NCI-H1105 treated with DMSO at 0.1 percent for 48 hours (cell line): ENCODE data around the gene ARNT2.
A peak's percentile ranks its signal among the peaks of the same experiment; 100 is the strongest.

Experiments used
- DNase-seq: peaks from one replicate; lab custom pipeline; 2025; lab: John Stamatoyannopoulos, UW

Gene ARNT2

DNA sequence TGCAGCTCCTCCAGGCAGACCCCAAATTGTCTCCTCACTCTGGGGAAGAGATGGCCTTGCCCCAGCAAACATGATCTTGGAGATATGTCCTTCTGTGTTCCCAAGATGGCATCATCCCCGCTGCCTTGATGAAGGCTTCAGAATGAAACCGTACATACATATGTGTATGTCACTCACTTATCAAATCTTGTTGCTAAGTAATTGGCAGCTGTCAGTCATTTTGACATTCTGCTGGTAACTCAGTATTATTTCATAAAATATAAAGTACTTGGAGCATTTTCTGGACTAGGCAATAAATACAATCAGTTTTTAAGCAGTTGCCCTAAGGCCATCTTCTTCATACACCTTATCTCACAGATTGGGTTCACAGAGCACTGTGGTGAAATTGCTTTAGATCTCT is 62.4 kb downstream of the ARNT2 start:
- DNase-seq: no peak

DNA sequence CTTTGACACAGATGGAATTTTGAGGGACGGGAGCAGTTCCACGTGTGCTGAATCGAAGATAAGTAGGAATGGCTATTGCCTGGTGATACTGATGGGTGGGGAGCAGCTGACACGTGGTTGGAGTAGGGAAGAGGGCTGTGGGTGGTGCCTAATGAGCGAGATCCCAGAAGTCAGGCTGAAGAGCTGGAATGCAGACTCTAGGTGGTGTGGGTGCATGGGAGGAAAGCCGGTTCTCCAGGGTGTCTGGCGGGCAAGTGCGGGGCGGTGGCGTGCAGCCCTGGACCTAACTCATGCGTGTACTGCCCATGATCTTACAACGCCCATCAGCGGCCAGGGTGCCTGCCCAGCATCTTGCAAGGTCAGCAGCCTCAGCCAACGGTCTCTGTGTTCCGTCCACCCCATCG is 63.1 kb downstream of the ARNT2 start:
- DNase-seq: no peak

DNA sequence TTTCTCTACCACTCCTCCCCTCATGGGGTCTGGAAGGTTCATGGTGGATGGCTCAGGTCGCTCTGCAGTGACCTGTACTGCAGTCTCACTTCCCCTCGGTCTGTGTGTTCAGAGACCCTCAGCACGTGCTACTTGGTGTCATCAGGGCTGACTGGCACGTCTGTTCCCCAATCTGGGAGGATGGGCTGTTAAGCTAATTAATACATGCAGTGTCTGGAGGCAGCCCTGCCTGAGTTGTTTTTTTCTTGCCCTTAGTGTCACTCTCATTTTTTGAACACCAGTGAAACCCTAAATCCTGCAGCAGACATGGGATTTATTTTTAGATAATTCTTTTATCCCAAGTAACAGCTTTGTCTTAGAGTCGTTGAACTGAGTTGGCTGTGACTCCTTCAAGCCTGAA is 64.6 kb downstream of the ARNT2 start:
- DNase-seq: no peak

DNA sequence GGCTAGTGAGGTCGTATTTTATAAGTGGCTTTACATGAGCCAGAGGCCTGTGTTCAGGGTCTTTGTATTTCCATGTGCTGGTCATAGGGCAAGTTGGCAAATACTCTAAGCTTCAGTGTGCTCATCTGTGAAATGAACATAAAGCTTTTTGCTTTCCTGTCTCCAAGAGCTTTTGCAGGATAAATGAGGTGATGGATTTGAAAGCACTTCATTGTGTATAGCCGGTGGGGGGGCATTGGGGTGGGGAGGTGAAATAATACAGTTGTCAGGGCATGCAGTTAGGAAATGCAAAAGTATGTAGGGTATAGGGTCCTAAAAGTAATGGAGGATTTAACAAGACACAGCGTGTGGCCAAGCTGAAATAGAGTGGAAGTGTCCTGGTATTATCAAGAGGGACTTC is 67.7 kb downstream of the ARNT2 start:
- no peak for DNase-seq

DNA sequence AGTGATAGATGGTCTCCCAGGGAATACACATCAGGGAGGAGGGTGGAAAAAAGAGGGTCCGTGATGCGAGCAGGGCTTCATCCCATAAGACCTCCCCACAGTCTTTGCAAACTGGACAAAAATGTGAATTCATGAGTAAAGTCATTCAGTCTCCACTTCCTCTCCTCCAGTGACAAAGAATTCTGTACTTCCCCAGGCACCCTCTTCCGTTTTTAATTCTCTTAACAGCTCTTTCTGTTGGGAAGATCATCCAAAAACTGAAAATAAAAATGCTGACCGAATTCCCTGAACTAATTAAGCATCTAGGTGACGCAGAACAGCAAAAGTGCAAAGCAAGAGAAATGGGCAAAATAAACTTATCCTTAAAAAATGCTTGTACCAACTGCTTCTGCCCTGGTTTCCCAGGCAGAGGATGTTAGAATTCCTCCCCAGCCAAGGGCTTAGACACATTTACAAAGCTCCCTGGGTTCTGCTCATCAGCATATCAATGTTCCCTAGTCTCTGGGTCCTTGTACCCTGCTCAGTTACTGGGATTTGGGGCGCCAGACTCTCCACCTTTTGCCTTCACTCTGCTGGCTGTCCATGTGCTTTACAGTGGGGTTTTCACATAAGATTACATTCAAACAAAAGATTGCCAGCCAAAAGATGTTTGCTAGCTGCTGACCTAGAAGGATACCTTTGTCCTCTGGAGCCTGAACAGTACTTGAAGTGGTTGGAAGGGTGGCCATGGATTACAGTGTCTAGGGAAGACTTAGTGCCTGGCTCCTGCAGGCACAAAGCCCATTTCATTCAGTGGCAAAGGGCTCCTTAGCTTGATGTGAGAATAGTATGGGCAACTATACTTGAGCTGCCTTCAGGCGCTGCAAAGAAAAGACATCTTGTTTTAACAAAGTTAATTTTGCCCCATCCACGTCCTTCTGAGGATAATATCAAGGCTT is 69.4 kb downstream of the ARNT2 start:
- no peak for DNase-seq

DNA sequence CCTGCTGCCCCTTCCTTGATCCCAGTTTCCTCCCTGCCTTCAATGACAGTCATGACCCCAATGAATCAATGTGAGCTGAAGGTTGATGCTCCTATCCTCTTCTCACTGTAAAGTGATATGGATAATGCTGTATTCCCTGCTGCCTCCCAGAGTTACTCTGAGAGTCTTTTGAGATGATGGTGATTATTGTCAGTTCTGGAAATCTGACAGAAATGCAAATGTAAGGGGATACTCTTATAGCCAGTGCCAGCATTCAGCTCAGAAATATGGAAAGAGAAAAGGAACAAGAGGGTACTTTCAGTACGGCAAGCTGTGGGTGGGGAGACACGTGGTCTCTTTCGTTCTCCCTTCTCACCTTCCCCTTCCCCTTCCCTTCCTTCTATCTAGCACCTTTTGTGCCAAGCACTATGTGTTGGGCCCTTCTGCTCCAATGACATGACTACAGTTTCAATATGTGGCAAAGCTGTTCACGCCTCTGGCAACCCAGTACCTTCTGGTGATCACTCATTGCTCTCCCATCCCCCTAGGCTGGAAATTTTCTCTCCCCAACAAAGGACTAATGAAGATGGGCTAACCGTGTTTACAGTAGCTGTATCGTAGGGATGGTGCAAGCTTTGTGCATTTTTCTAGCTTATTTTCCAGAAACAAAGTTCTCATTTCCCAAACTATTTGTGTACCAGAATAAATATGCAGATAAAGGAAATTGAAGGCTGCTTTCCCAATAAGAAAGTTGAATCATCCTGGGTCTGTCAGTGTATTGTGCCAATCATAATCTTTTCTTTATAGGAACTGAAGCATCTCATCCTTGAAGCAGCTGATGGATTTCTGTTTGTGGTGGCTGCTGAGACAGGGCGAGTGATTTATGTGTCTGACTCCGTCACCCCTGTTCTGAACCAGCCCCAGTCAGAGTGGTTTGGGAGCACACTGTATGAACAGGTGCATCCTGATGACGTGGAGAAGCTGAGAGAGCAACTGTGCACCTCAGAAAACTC is 70.3 kb downstream of the ARNT2 start:
- DNase-seq: no peak

DNA sequence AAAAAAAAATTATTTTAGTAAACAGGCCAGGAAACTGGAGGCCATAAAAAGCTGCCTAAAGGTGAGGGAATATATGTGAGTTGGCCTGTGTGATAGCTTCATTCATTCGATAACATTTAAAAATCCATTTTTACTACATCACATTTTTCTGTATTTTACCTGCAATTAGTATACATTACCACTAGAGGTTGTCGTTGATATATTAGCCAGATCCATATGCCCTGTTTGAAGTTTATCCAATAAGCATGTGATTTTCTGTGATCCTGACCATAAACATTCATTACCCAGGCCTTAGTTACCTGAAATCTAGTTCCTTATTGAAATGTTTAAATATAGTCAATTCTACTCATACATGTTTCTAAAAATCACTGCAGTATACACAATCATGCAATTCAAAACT is 71.4 kb downstream of the ARNT2 start:
- DNase-seq: no peak

DNA sequence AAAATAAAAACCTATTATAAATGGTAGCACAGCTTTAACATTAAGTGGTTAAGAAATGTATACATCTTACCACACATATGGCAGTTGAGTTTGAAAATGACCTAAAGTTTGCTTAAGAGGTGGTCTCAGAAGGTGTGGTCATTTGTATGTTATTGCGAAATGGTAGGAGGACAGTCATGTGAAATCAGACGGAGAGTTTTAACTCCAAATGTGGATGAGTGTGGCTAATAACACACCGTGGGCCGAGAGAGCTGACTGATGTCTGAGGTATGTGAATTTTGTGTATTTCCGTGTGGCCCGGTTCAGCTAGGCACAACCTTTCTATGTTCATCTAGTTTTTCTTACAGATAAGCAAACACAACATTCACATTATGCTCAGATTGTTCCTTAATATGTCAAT is 71.9 kb downstream of the ARNT2 start:
- DNase-seq: no peak

DNA sequence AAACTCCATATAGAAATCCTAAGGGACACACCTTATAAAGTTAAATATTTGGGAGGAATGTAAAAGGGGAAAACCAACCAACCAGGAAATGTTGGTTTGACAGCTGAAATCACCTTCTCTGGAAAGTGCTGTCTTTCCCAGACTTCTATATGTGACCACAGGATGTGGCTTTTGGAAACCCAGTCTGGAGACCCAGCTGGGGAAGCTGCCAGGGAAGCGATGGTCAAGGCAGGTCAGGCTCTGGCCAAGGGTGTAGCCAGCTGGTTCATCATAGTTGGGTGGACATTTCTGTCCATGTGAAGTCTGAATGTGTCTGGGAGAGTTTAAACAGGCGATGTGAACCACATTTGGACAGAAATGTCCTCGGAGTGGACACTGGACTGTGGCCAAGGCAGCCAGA is 73.9 kb downstream of the ARNT2 start:
- no peak for DNase-seq

DNA sequence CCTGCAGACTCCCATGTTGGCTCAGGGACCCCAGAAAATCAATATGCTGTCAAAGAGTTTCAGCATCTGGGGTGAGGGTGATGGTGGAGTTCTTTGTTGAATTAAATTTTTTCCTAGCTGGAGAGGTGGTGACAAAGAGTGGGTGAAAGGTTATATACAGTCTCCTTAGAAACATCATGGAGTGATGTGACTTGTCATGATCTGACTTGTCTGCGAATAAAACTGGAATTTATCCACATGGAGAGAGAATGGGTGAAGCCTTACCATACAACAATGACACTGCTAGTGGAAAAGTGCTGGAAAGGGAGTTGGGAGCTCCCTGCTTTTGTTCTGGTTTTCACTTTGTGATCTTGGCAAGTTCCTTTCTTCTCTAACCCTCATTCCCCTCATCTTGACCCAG is 75.0 kb downstream of the ARNT2 start:
- no peak for DNase-seq

DNA sequence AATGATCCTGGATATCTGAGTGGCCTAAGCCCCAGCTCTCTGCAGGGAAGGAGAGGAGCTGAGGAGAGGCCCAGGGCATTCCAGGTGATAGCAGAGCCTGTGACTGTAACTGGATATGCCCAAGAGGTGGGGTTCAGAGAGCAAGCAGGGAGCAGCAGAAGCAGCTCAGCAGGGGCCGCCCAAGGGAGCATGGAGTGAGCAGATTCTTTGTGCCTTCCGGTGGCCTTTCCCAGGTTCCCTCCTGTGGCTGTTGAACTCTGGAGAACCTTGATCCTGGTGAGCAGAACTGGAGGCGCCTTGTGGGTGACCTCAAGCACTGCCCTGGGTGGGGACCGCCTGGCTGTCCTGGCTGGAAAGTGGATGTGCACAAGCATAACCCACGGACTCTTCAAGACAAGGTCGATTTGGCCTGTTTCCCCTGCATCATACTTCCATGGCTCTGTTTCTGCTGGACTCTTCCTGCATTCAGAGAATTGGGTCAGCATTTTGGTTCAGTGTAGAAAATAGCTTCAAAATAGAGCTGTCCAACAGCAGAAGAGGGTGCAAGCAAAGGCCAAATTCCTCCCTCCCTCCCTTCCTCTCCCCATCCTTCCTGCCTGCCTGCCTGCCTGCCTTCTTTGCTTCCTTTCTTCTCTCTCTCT is 76.1 kb downstream of the ARNT2 start:
- no peak for DNase-seq

DNA sequence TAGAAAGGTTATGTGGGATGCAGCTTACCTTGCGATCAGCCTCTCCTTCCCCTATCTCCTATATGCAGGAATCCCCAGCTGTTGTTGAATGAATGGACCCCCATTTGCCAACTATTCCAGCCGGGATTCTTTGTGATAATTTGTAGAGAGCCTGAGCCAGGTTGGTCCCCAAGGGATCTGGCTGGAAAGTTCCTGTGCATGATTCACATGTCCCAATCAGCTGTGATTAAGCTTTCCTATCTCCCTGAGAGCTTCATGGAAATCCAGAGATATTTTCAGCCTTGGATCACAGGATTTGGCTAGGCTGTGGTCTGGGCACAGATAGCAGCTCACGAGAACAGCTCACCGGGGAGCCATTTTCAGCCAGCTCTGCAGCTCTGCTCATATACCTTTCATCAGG is 76.7 kb downstream of the ARNT2 start:
- DNase-seq: no peak

DNA sequence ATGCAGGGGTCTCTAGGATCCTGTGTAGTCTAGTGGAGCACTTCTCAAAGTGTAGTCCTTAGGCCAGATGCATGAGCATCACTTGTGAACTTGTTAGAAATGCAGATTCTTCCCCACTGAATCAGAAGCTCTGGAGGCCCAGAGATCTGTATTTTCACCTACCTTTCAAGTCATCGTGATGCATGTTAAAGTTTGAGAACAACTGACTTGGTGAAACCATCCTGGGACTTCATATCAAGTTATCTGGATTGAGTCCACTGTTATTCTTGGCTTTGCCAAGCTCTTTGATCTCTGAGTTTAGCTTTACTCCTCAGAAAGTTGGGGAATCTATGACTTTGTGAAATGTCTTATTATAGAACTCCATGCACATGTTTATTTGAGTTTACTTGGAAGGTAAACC is 78.5 kb downstream of the ARNT2 start:
- no peak for DNase-seq

DNA sequence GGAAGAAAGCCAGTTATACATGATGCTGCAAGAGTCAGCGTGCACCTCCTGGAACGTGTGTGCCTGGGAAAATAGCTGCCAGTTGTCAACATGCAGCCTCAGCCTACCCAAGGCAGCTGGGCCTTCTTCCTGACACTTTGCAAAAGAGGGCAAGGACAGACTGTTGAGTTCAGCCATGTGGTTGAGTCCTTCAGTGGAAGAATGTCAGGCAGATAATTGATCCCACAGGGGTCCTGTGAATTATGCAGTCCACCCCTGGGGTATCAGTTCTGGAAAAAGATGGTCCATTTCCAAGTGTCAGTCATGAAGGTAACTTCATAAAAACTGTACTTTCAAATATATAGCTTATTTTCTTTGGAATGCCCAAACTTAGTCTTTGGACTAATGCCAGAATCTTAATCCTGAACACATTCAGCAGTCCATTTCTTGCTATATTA is 79.6 kb downstream of the ARNT2 start:
- DNase-seq: no peak

DNA sequence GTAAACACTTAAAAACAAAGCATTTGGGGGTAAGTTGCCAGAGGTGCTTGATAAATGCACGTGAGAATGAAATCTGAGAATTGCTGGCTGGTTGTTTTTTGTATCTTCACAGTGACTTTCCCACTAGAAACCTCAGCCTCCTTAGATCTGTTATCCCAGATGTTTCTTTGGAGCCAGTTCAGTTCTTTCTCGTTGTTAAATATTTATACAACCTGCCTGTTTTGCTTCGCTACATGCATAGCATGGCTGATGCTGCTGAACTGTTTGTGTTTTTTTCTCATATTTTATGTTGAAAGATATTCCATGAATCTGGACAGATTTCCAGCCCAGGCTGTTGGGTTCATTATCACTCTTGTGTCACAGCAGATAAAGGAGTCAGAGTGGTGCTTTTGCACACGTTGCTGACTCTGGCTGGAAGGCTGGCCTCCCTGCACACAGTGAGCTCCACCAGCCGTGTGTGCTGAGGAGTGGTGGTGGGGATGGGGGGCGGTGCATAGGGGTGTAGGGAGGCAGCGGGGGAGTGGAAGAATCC is 80.2 kb downstream of the ARNT2 start:
- DNase-seq: peak; percentile 2

DNA sequence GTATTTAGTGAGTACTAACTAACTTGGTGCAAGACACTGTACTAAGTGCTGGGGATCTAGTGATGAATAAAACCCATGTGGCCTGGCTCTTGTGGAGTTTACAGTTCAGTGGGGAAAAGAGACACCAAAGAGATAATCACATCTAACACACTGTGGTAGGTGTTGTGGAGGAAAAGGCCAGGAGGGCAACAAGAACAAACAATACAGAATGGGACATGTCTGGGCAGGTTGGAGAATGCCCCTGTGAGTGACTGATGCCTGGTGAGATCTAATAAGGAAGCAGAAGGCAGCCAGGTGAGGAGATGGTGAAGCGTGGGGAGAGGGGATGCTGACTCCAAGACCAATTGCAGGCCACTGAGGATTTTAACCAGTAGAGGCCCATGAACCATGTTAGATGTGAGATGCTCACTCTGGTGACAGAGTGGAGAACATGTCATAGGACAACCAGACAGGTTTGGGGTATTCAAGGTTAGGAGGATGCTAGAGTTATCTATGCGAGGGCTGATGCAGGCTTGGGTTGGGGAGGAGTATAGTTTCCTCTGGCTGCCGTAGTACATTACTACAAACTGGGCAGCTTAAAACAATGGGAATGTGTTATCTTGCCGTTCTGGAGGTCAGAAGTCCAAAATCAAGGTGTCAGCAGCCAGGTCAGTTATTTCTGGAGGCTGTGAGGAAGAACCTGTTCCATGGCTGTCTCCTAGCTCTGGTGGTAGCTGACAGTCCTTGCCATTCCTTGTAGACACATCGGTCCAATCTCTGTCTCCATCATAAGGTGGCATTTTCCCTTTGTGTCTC is 81.4 kb downstream of the ARNT2 start:
- peak; percentile 6 for DNase-seq

DNA sequence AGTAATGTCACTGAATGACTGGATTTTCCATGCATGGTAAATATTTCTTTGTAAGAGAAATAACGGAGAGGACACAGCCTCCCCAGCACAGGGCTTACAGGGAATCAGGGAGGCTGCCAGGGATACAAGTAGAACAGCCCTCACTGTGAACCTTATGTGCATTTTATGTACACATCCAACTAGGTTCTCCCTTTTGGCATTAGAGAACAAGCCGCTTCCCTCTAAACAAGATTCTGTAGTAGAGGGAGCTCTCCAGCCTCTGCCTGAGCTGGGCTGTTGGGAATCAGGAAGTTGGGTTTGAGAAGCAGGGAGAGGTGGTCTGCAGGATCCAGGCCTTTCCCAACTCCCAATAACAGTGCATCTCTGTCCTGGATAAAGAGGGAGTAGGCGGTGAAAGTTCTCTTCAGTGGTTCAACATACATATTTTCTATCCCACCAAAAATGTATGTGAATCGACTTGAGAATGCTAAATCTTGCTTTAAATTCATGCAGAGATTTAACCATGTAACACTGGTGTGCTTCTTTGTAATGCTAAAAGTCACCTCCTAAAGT is 83.7 kb downstream of the ARNT2 start:
- DNase-seq: no peak

DNA sequence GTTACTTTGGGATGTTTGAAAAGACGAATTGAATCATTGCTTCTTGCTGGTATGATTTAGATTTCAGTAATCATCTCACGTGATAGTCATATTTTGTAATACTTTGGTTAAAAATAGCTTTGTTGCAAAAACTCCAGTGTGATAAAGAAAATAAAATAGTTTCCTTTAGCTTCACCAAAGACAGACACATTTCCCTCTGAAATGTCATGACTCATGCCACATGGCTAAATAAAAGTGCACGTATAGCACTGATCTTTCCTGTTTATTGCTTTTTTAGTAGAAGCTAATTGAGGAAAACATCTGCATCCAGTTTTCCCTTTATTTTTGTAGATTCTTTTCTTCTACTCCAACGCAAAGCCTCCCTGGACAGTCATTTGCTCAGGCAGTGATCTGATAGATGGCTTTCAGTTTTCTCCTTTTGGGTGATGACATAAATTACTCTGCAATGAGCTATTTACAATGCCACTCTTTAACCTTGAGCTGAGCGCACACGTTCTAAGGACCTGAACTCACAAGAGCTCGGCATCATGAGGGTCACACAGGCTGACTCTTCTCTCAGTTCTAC is 84.9 kb downstream of the ARNT2 start:
- no peak for DNase-seq

DNA sequence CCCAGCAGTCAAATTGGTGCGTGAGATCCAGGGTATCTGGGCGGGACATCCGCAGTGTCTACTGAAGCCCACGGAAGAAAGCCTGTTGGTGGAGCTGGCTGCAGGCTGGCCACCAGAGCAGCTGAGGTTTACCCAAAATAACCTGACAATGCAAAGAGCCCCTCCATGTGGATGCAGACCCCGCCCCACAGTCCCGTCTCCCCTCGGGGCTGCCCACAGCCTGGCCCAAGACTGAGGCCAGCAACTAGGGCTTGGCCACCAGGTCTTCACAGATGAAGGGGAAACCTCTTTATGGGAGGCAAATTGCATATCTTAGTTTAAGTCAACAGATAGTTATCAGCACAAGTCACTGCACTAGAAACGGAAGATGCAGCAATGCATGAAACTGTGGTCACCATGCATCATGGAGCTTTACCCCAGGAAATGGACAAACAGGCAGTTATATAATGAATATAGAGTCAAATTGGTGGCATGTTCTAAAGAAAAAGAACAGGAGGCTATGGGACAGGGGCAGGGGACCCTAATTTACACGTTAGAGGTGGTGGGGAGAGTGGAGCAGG is 86.3 kb downstream of the ARNT2 start:
- no peak for DNase-seq

DNA sequence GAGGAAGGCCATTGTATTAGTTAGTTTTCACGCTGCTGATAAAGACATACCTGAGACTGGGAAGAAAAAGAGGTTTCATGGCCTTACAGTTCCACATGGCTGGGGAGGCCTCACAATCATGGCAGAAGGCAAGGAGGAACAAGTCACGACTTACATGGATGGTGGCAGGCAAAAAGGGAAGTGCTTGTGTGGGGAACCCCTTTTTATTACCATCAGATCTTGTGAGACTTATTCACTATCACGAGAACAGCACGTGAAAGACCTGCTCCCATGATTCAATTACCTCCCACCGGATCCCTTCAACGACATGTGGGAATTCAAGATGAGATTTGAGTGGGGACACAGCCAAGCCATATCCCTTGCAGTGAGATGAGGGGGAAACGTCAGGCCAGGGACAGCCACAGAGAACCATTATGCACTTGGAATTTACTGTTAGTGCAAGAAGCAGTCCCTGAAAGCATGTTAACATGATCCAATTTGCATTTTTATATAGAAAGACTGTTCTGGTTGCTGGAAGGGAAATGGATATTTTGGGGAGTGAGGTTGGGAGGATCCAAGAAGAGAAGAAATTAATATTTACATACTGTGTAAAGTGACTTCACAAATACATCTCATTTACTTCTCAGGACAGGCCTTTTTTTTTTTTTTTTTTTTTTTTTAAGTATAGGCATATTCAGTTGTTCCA is 87.1 kb downstream of the ARNT2 start:
- no peak for DNase-seq
